HepG2 (cell line): ENCODE results near the gene MRPL38. TPM values are rescaled to one million over a fixed set of nuclear protein-coding genes. Genes with fewer than 3 reads are reported as not detected.

Source experiments
- NR3C1 ChIP-seq: sonication (generic); formaldehyde crosslinking; IDR thresholded peaks from 2 replicates; pipeline ENCODE4 v1.4.0; 2020; ENCODE audit warnings: missing genetic modification reagents
- RFX5 ChIP-seq: IDR thresholded peaks from 2 replicates; pipeline ENCODE4 v1.6.1; 2011; ENCODE audit warnings: low read depth, low read length, improper control_type of control experiment
- TGIF2 ChIP-seq: IDR thresholded peaks from 2 replicates; pipeline ENCODE4 v1.6.1; 2016; ENCODE audit warnings: control low read depth, missing compliant biosample characterization
- TOE1 ChIP-seq: sonication (generic); formaldehyde crosslinking; IDR thresholded peaks from 2 replicates; pipeline ENCODE4 v1.4.0; 2020; ENCODE audit warnings: mild to moderate bottlenecking, missing genetic modification reagents
- TRIM24 ChIP-seq: sonication (generic); formaldehyde crosslinking; IDR thresholded peaks from 2 replicates; pipeline ENCODE4 v1.8.0; 2022; ENCODE audit warnings: mild to moderate bottlenecking, missing genetic modification reagents
- ZMAT3 ChIP-seq: sonication (generic); formaldehyde crosslinking; conservative IDR thresholded peaks from 2 replicates; pipeline ENCODE4 v1.7.0; 2021; ENCODE audit warnings: missing genetic modification reagents
- ZMYM4 ChIP-seq: sonication (generic); formaldehyde crosslinking; IDR thresholded peaks from 2 replicates; pipeline ENCODE4 v1.8.1; 2023; ENCODE audit warnings: mild to moderate bottlenecking, missing genetic modification reagents
- ZNF614 ChIP-seq: IDR thresholded peaks from 2 replicates; pipeline ENCODE4 v1.6.1; 2018; ENCODE audit warnings: missing biosample characterization, missing genetic modification reagents, inconsistent platforms, borderline replicate concordance
- ZNF713 ChIP-seq: sonication (generic); formaldehyde crosslinking; IDR thresholded peaks from 2 replicates; pipeline ENCODE4 v1.4.0; 2020; ENCODE audit warnings: mild to moderate bottlenecking, missing genetic modification reagents
- ZNF790 ChIP-seq: sonication (generic); formaldehyde crosslinking; IDR thresholded peaks from 2 replicates; pipeline ENCODE4 v1.8.0; 2022; ENCODE audit warnings: missing genetic modification reagents, mild to moderate bottlenecking, borderline replicate concordance
- ZSCAN30 ChIP-seq: sonication (generic); formaldehyde crosslinking; IDR thresholded peaks from 2 replicates; pipeline ENCODE4 v1.5.0; 2020; ENCODE audit warnings: mild to moderate bottlenecking, missing genetic modification reagents
- polyA plus RNA-seq, 8 experiments: library from polyadenylated mRNA; depleted of rRNA in 3 of 8; stranded (reverse) in 7 of 8; unstranded in 1 of 8; fragments of >200 nt; fragmentation: Illumina TruSeq in 4 of 8; extraction: Trizol in 4 of 8; gene quantifications; 2 replicates each; pipeline versions ENCODE4 v1.2.1 to v1.2.3, GENCODE V29; 2011 to 2016; ENCODE audit warnings: low read depth in 4 of 8, missing spikeins in 1 of 8, mixed read lengths in 1 of 8; ENCODE audit not compliant: insufficient read depth in 1 of 8
- total RNA-seq, 5 experiments: library from RNA; depleted of rRNA; stranded (reverse); fragments of >200 nt; fragmentation: Illumina TruSeq; extraction: Trizol; gene quantifications; 2 replicates each; pipeline ENCODE4 v1.2.3, GENCODE V29; 2016; ENCODE audit warnings: low read depth in 1 of 5
- TF ChIP-seq, protein P1 (sequence below): sonication (generic); formaldehyde crosslinking; IDR thresholded peaks from 2 replicates; pipeline ENCODE4 v1.8.0; 2022; ENCODE audit warnings: mild to moderate bottlenecking, missing genetic modification reagents, borderline replicate concordance
- TF ChIP-seq, protein P2 (sequence below): sonication (generic); formaldehyde crosslinking; IDR thresholded peaks from 2 replicates; pipeline ENCODE4 v1.5.0; 2020; ENCODE audit warnings: mild to moderate bottlenecking, missing genetic modification reagents
- TF ChIP-seq, protein P3 (sequence below): sonication (generic); formaldehyde crosslinking; IDR thresholded peaks from 2 replicates; pipeline ENCODE4 v1.8.1; 2023; ENCODE audit warnings: mild to moderate bottlenecking, moderate library complexity, missing genetic modification reagents
- TF ChIP-seq, protein P4 (sequence below): IDR thresholded peaks from 2 replicates; pipeline ENCODE4 v1.6.1; 2016; ENCODE audit warnings: missing compliant biosample characterization, missing genetic modification reagents, borderline replicate concordance
- TF ChIP-seq, protein P5 (sequence below): sonication (generic); formaldehyde crosslinking; IDR thresholded peaks from 2 replicates; pipeline ENCODE4 v1.5.1; 2020; ENCODE audit warnings: mild to moderate bottlenecking, missing genetic modification reagents, moderate library complexity

The MRPL38 gene
- total and polyA plus RNA-seq, 2 of the 13 experiments (the other 11 are each of a cell fraction or from before 2014, with no cell fraction given) = 83.7 to 125 TPM

DNA sequence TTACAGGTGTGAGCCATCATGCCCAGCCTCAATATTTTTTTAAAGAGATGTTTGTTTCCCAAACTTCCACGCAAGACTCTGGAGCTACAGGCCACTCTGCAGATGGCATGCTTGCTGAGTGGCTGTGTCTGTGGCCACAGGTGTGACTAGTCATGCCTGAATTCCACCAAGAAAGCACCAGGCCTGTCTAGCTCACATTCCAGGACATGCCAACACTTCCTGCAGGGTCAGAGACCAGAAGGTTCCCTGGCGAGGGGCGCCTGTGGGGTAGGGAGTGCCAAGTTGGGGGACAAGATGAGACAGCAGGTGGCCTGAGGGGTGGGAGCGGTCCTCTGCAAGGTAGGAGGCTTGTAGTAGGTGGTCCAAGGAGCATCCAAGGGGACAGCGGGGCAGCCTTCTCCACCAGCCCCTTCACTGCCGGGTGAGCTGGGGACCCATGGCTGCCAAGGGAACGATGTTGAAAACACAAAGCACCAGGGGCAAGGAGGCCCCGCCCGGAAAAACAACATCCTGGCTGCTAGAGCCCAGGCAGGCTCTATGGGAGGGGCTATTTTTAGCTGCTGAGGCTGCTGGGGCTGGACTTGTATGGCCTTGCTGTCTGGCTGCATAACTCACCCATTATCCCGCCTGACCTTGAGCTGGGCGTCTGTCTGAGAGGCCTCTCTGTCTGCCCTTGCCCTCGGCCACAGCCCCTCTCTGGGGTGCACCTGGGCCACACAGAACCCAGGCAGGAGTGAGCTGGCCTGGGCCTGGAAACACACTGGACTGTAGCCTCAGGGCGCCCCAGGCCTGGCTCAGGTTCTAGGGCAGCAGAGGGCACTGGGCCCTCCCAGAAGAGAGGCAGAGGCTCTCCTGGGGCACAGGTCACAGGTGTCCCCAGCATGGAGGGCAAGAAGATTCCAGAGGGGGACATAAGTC lies 32.0 kb downstream of the MRPL38 start (continued):
- TF ChIP-seq, protein P1, sequence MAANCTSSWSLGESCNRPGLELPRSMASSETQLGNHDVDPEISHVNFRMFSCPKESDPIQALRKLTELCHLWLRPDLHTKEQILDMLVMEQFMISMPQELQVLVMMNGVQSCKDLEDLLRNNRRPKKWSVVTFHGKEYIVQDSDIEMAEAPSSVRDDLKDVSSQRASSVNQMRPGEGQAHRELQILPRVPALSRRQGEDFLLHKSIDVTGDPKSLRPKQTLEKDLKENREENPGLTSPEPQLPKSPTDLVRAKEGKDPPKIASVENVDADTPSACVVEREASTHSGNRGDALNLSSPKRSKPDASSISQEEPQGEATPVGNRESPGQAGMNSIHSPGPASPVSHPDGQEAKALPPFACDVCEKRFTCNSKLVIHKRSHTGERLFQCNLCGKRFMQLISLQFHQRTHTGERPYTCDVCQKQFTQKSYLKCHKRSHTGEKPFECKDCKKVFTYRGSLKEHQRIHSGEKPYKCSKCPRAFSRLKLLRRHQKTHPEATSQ (CRISPR knock-in tag) = peak; percentile 63; the same call in 1 of the 2 replicates
- TF ChIP-seq, protein P2, sequence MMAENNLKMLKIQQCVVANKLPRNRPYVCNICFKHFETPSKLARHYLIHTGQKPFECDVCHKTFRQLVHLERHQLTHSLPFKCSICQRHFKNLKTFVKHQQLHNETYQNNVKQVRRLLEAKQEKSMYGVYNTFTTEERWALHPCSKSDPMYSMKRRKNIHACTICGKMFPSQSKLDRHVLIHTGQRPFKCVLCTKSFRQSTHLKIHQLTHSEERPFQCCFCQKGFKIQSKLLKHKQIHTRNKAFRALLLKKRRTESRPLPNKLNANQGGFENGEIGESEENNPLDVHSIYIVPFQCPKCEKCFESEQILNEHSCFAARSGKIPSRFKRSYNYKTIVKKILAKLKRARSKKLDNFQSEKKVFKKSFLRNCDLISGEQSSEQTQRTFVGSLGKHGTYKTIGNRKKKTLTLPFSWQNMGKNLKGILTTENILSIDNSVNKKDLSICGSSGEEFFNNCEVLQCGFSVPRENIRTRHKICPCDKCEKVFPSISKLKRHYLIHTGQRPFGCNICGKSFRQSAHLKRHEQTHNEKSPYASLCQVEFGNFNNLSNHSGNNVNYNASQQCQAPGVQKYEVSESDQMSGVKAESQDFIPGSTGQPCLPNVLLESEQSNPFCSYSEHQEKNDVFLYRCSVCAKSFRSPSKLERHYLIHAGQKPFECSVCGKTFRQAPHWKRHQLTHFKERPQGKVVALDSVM (CRISPR knock-in tag) = 0 out of 2 replicates have a peak, but pooled peaks have one; percentile 51
- TF ChIP-seq, protein P3, sequence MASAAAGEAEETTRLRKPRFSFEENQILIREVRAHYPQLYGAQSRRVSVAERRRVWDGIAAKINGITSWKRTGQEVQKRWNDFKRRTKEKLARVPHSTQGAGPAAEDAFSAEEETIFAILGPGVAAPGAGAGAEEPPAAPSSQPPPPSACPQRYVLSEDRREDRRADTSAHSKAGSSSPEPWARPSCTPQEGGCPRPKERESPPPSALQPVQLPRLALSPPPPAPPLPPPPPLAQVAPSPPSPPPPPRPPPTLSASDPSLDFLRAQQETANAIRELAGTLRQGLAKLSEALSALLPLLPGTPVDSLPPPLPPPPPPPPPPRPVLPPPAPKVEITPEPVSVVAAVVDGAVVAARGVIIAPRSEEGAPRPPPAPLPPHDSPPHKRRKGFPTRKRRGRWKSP (CRISPR knock-in tag) = peak; percentile 91
- TF ChIP-seq ZNF790 (CRISPR knock-in tag) = no peak
- TF ChIP-seq TGIF2 (CRISPR knock-in tag) = peak; percentile 39; the same call in 1 of the 2 replicates
- TF ChIP-seq NR3C1 (CRISPR knock-in tag) = no peak
- TF ChIP-seq ZNF614 (CRISPR knock-in tag) = peak; percentile 97
- TF ChIP-seq, protein P4, sequence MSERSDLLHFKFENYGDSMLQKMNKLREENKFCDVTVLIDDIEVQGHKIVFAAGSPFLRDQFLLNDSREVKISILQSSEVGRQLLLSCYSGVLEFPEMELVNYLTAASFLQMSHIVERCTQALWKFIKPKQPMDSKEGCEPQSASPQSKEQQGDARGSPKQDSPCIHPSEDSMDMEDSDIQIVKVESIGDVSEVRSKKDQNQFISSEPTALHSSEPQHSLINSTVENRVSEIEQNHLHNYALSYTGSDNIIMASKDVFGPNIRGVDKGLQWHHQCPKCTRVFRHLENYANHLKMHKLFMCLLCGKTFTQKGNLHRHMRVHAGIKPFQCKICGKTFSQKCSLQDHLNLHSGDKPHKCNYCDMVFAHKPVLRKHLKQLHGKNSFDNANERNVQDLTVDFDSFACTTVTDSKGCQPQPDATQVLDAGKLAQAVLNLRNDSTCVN (CRISPR knock-in tag) = no peak; the same call in none of the 2 replicates
- no peak for TF ChIP-seq TOE1 (CRISPR knock-in tag)
- TF ChIP-seq ZNF713 (CRISPR knock-in tag) = peak; percentile 81; the same call in 1 of the 2 replicates
- TF ChIP-seq ZSCAN30 (CRISPR knock-in tag) = no peak
- TF ChIP-seq RFX5 = peak; percentile 35; the same call in 1 of the 2 replicates
- TF ChIP-seq ZMAT3 (CRISPR knock-in tag) = peak; percentile 88
- TF ChIP-seq, protein P5, sequence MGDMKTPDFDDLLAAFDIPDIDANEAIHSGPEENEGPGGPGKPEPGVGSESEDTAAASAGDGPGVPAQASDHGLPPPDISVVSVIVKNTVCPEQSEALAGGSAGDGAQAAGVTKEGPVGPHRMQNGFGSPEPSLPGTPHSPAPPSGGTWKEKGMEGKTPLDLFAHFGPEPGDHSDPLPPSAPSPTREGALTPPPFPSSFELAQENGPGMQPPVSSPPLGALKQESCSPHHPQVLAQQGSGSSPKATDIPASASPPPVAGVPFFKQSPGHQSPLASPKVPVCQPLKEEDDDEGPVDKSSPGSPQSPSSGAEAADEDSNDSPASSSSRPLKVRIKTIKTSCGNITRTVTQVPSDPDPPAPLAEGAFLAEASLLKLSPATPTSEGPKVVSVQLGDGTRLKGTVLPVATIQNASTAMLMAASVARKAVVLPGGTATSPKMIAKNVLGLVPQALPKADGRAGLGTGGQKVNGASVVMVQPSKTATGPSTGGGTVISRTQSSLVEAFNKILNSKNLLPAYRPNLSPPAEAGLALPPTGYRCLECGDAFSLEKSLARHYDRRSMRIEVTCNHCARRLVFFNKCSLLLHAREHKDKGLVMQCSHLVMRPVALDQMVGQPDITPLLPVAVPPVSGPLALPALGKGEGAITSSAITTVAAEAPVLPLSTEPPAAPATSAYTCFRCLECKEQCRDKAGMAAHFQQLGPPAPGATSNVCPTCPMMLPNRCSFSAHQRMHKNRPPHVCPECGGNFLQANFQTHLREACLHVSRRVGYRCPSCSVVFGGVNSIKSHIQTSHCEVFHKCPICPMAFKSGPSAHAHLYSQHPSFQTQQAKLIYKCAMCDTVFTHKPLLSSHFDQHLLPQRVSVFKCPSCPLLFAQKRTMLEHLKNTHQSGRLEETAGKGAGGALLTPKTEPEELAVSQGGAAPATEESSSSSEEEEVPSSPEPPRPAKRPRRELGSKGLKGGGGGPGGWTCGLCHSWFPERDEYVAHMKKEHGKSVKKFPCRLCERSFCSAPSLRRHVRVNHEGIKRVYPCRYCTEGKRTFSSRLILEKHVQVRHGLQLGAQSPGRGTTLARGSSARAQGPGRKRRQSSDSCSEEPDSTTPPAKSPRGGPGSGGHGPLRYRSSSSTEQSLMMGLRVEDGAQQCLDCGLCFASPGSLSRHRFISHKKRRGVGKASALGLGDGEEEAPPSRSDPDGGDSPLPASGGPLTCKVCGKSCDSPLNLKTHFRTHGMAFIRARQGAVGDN = peak; percentile 99
- no peak for TF ChIP-seq TRIM24 (CRISPR knock-in tag)
- peak; percentile 58 for TF ChIP-seq ZMYM4 (CRISPR knock-in tag)
